Activated CD8-positive, alpha-beta memory T cell treated with anti-CD3 and anti-CD28 coated beads for 24 hours (primary cell): Measurements from ENCODE around the gene ACBD6.

Experiments used
- DNase-seq: peaks from one replicate; pipeline ENCODE4 v3.0.0-alpha.2; 2020

Gene ACBD6

GRCh38 chr1:180287988-180288705 lies 214.2 kb downstream of the ACBD6 start:
- DNase-seq: no peak

- DNase-seq: no peak
Observed at GRCh38 chr1:180286417-180286816, 216.0 kb downstream of the ACBD6 start.

- no peak for DNase-seq
Observed at GRCh38 chr1:180283098-180283497, 219.3 kb downstream of the ACBD6 start.

GRCh38 chr1:180282401-180283044 lies 219.9 kb downstream of the ACBD6 start:
- no peak for DNase-seq

- no peak for DNase-seq
Observed at GRCh38 chr1:180281490-180281889, 220.9 kb downstream of the ACBD6 start.

GRCh38 chr1:180280617-180281016 lies 221.8 kb downstream of the ACBD6 start:
- no peak for DNase-seq

- DNase-seq: no peak
Observed at GRCh38 chr1:180279651-180280050, 222.7 kb downstream of the ACBD6 start.

- DNase-seq: no peak
Observed at GRCh38 chr1:180278596-180279395, 223.6 kb downstream of the ACBD6 start.

GRCh38 chr1:180278194-180278515 lies 224.2 kb downstream of the ACBD6 start:
- DNase-seq: no peak

GRCh38 chr1:180277476-180278193 lies 224.7 kb downstream of the ACBD6 start:
- DNase-seq: no peak

GRCh38 chr1:180275726-180276125 lies 226.7 kb downstream of the ACBD6 start:
- DNase-seq: no peak

- DNase-seq: no peak
Observed at GRCh38 chr1:180274221-180274620, 228.2 kb downstream of the ACBD6 start.

- DNase-seq: no peak
Observed at GRCh38 chr1:180273066-180273465, 229.3 kb downstream of the ACBD6 start.

- no peak for DNase-seq
Observed at GRCh38 chr1:180272395-180272794, 230.0 kb downstream of the ACBD6 start.

- no peak for DNase-seq
Observed at GRCh38 chr1:180271272-180272255, 230.8 kb downstream of the ACBD6 start.

- no peak for DNase-seq
Observed at GRCh38 chr1:180270530-180271271, 231.7 kb downstream of the ACBD6 start.

- no peak for DNase-seq
Observed at GRCh38 chr1:180269645-180270529, 232.5 kb downstream of the ACBD6 start.

- DNase-seq: no peak
Observed at GRCh38 chr1:180268556-180269075, 233.8 kb downstream of the ACBD6 start.

- no peak for DNase-seq
Observed at GRCh38 chr1:180267761-180268555, 234.4 kb downstream of the ACBD6 start.
